GM12878 (cell line): Measurements from ENCODE around the gene PPP2R2D. TPM values are rescaled to one million over a fixed set of nuclear protein-coding genes. Genes with fewer than 3 reads are reported as not detected.

Experiments
- ATAC-seq: fragments of 200-7000 bp; cut with Tn5 transposase; 3 replicates; pipeline ENCODE4 v1.9.1; 2020; ENCODE audit warnings: mild to moderate bottlenecking, moderate library complexity
- BruUV-seq: library from RNA; stranded (reverse); fragments of 400-500 nt; replicated peaks from 2 replicates; lab custom pipeline; 2021; lab: Mats Ljungman, UMichigan
- CTCF ChIA-PET: fragments of 300-600 bp; sonication (Branson Sonifier 250); formaldehyde crosslinking; extraction: SDS; loops from one replicate; lab custom pipeline; 2021; ENCODE audit warnings: inconsistent platforms; lab: Yijun Ruan, JAX
- POLR2A ChIA-PET: fragments of 350-600 bp; formaldehyde crosslinking; extraction: SDS; loops from one replicate; lab custom pipeline; 2021; ENCODE audit warnings: inconsistent platforms; lab: Charles Lee
- RAD21 ChIA-PET: fragments of 300-600 bp; sonication (Branson Sonifier 250); formaldehyde crosslinking; loops from one replicate; lab custom pipeline; 2023; ENCODE audit warnings: antibody characterized with exemption; ENCODE audit not compliant: unreplicated experiment; lab: Charles Lee
- SMC1A ChIA-PET: fragments of 300-600 bp; sonication (Branson Sonifier 250); formaldehyde crosslinking; loops from one replicate; lab custom pipeline; 2023; ENCODE audit not compliant: unreplicated experiment, uncharacterized antibody; lab: Charles Lee
- DNase-seq: peaks from one replicate; pipeline ENCODE4 v3.0.0-alpha.2; 2011; ENCODE audit warnings: low read depth, low spot score
- FAIRE-seq: peaks from 3 replicates; lab custom pipeline; 2011; peaks lifted over from hg19 to GRCh38; lab: Jason Lieb, UNC
- H2AFZ ChIP-seq: 2 replicates; pipeline ENCODE4 v1.6.0; 2011; ENCODE audit warnings: low read depth, low read length, control low read depth; ENCODE audit not compliant: control insufficient read depth
- H3K27ac ChIP-seq: 2 replicates; pipeline ENCODE4 v1.5.1; 2011; ENCODE audit warnings: control low read depth; ENCODE audit not compliant: control insufficient read depth, insufficient read depth
- H3K27me3 ChIP-seq, 2 experiments: replicated peaks in 1 of 2; 2 replicates each; pipeline versions ENCODE4 v1.6.0 to v1.6.1; 2011; ENCODE audit warnings: low read length in 1 of 2; ENCODE audit not compliant: control insufficient read depth in 2 of 2, insufficient read depth in 2 of 2
- H3K36me3 ChIP-seq, 2 experiments: 2 replicates each; pipeline ENCODE4 v1.5.1; 2011; ENCODE audit warnings: low read length in 1 of 2; ENCODE audit not compliant: control insufficient read depth in 2 of 2, insufficient read depth in 2 of 2
- H3K4me1 ChIP-seq: 2 replicates; pipeline ENCODE4 v1.6.1; 2011; ENCODE audit warnings: mild to moderate bottlenecking, low read length, moderate library complexity, mixed read lengths; ENCODE audit not compliant: control insufficient read depth, insufficient read depth
- H3K4me2 ChIP-seq: 2 replicates; pipeline ENCODE4 v1.6.0; 2011; ENCODE audit warnings: control low read depth; ENCODE audit not compliant: control insufficient read depth, insufficient read depth
- H3K4me3 ChIP-seq: fragments of 200-600 bp; sonication (generic); 2 replicates; pipeline ENCODE4 v1.5.1; 2016
- H3K79me2 ChIP-seq: 2 replicates; pipeline ENCODE4 v1.6.0; 2011; ENCODE audit warnings: low read length; ENCODE audit not compliant: control insufficient read depth, insufficient read depth
- H3K9ac ChIP-seq: 2 replicates; pipeline ENCODE4 v1.8.0; 2011; ENCODE audit warnings: low read length, control low read depth, mixed read lengths; ENCODE audit not compliant: control insufficient read depth, insufficient read depth
- H3K9me3 ChIP-seq: replicated peaks from 3 replicates; pipeline ENCODE4 v1.5.1; 2011; ENCODE audit warnings: mild to moderate bottlenecking, low read length; ENCODE audit not compliant: control insufficient read depth, insufficient read depth
- H4K20me1 ChIP-seq: 2 replicates; pipeline ENCODE4 v1.6.0; 2011; ENCODE audit not compliant: control insufficient read depth, insufficient read depth
- CREB1 ChIP-seq: IDR thresholded peaks from 2 replicates; pipeline ENCODE4 v1.6.1; 2012; ENCODE audit warnings: low read depth, mild to moderate bottlenecking, inconsistent platforms
- ETV6 ChIP-seq, 2 experiments: fragments of 450-650 bp in 1 of 2; IDR thresholded peaks in 1 of 2; conservative IDR thresholded peaks in 1 of 2; 2 replicates each; pipeline ENCODE4 v1.6.1; 2014; ENCODE audit warnings: antibody characterized with exemption in 1 of 2, borderline replicate concordance in 1 of 2, low read depth in 1 of 2, mild to moderate bottlenecking in 1 of 2, moderate library complexity in 1 of 2
- EZH2 ChIP-seq: IDR thresholded peaks from 2 replicates; pipeline ENCODE4 v1.6.1; 2012; ENCODE audit warnings: low read depth, mild to moderate bottlenecking, control low read depth, inconsistent platforms, low read length, borderline replicate concordance; ENCODE audit not compliant: control insufficient read depth
- MEF2A ChIP-seq: IDR thresholded peaks from 2 replicates; pipeline ENCODE4 v1.6.1; 2011; ENCODE audit warnings: low read depth, mild to moderate bottlenecking, low read length, moderate library complexity; ENCODE audit not compliant: insufficient read depth
- MTA2 ChIP-seq: fragments of 450-650 bp; IDR thresholded peaks from 2 replicates; pipeline ENCODE4 v1.6.1; 2016; ENCODE audit warnings: low read depth, mild to moderate bottlenecking, moderate library complexity
- RUNX3 ChIP-seq: IDR thresholded peaks from 2 replicates; pipeline ENCODE4 v1.6.1; 2012; ENCODE audit warnings: low read length, inconsistent platforms
- SMAD5 ChIP-seq: IDR thresholded peaks from 2 replicates; pipeline ENCODE4 v1.6.1; 2016; ENCODE audit warnings: antibody characterized with exemption, low read depth
- STAT1 ChIP-seq: fragments of 450-650 bp; conservative IDR thresholded peaks from 2 replicates; pipeline ENCODE4 v1.6.1; 2014; ENCODE audit warnings: antibody characterized with exemption, mild to moderate bottlenecking
- STAT3 ChIP-seq: IDR thresholded peaks from 2 replicates; pipeline ENCODE4 v1.6.1; 2011; ENCODE audit warnings: low read depth, low read length, improper control_type of control experiment
- WGBS: methylation state at CpG from one replicate; pipeline ENCODE4 v1.1.6; 2016; ENCODE audit warnings: low lambda C conversion rate; ENCODE audit not compliant: insufficient replicate concordance, insufficient coverage; ENCODE audit errors: missing lambda C conversion rate; 5-methylcytosine and 5-hydroxymethylcytosine counted together
- in situ Hi-C: fragments of 300-500 bp; cut with MboI; formaldehyde crosslinking; loops from 9 replicates; pipeline ENCODE4 v1.14.3; 2018; ENCODE audit warnings: mixed read lengths
- intact Hi-C: fragments of 100-400 bp; cut with micrococcal nuclease; formaldehyde crosslinking; loops from one replicate; pipeline ENCODE4 v1.14.2; 2022; ENCODE audit not compliant: unreplicated experiment
- polyA plus RNA-seq, 11 experiments: library from polyadenylated mRNA; depleted of rRNA in 4 of 11; unstranded in 6 of 11; stranded (reverse) in 5 of 11; fragments of >200 nt; fragmentation: Nextera tagmentation in 4 of 11; fragmentation: Illumina TruSeq in 1 of 11; extraction: Ambion mirVana in 4 of 11; extraction: Trizol in 1 of 11; gene quantifications; 1 replicate in 1 of 11; 2 replicates in 10 of 11; pipeline versions ENCODE4 v1.2.1 to v1.2.3, GENCODE V29; 2011 to 2016; ENCODE audit warnings: inconsistent platforms in 2 of 11, missing spikeins in 2 of 11, low read depth in 1 of 11
- total RNA-seq, 4 experiments: library from RNA; depleted of rRNA in 3 of 4; stranded (reverse); fragments of >200 nt in 3 of 4; fragmentation: Illumina TruSeq in 1 of 4; extraction: Trizol in 1 of 4; gene quantifications; 2 replicates each; pipeline versions ENCODE4 v1.2.1 to v1.2.3, GENCODE V29; 2013 to 2021
- TF ChIP-seq, protein P1 (sequence below): fragments of 450-650 bp; IDR thresholded peaks from 2 replicates; pipeline ENCODE4 v1.6.1; 2016; ENCODE audit warnings: mild to moderate bottlenecking
- TF ChIP-seq, protein P2 (sequence below): fragments of 450-650 bp; formaldehyde crosslinking; IDR thresholded peaks from 2 replicates; pipeline ENCODE4 v1.5.0; 2022; ENCODE audit warnings: mild to moderate bottlenecking, missing genetic modification characterization
- TF ChIP-seq, protein P3 (sequence below): fragments of 450-650 bp; IDR thresholded peaks from 2 replicates; pipeline ENCODE4 v1.6.1; 2017; ENCODE audit warnings: borderline replicate concordance

PPP2R2D gene
- total and polyA plus RNA-seq, 10 of the 15 experiments (the other 5 are each of a cell fraction or from before 2014, with no cell fraction given), result 2.8 to 41.9 (median 21.8) TPM

DNA sequence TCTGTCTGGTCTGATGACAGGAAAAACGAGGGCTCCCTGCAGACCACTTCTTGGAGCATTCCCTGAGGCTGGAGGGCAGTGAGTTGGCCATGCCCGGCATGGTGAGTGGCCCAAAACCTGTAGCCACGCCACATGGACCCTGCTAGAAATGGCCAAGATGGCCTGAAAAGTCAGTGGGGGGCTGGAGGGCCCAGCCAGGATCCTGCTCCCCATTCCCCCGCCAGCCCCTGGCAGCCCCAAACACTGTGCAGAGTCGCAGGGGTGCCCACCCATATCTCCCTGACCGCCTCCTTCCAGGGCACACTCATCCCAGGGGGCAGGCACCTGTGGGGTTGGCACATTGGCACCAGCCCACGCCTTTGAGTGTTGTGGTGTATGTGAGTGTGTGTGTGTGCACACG is 18.7 kb upstream of the PPP2R2D start (continued):
- TF ChIP-seq EZH2 (no peak), MTA2 (no peak), MEF2A (no peak), ETV6 (conservative IDR thresholded peaks at IDR 0.05 in 1 of 2, IDR thresholded peaks at IDR 0.05 in 1 of 2; ENCODE audit: borderline replicate concordance in 1 of 2, low read depth in 1 of 2) (no peak), STAT1 (no peak)

DNA sequence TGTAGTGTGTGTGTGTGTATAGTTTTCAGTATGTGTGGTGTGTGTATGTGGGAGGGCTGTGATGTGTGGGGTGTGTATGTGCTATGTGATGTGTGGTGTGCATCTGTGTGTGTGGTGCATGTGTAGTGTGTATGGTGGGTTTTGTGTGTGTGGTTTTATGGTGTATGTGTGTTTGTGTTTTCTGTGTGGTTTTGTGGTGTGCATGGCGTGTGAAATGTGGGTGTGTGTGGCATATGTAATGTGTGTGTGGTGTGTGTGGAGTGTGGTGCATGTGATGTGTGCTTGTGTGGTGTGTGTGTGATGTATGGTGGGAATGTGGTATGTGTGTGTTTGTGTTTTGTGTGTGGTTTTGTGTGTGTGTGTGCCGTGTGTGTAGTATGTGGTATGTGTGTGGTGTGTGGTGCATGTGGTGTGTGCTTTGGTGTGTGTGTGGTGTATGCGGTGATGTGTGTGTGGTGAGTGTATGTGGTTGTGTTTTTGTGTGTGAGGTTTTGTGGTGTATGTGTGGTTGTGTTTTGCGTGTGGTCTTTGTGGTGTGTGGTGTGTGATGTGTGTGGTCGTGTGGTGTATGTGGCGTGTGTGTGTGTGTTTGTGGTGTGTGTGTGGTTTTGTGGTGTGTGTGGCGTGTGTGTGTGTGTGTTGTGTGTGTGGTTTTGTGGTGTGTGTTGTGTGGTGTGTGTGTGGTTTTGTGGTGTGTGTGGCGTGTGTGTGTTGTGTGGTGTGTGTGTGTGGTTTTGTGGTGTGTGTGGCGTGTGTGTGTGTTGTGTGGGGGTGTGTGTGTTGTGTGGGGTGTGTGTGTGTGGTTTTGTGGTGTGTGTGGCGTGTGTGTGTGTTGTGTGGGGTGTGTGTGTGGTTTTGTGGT is 18.0 kb upstream of the PPP2R2D start:
- H2AFZ ChIP-seq, result no peak overlapping the region
- H4K20me1 ChIP-seq, result no peaks in the 10 kb centered on the region
- POLR2A ChIA-PET, result no interaction called here
- FAIRE-seq (no peak), ATAC-seq (no peak), DNase-seq (no peak)
- CTCF ChIA-PET, result interaction anchor here (0.5 kb wide), 1 partner anchor 24 kb away, joined by 3 read pairs; no protein-coding TSS in a partner anchor
- no peak overlapping the region for H3K9ac ChIP-seq
- no peaks in the 10 kb centered on the region for H3K36me3 ChIP-seq
- SMC1A ChIA-PET, result no interaction called here
- no peak overlapping the region for H3K4me2 ChIP-seq
- 40% methylated on average over 7 of the region's 10 CpGs for WGBS
- H3K4me1 ChIP-seq, result no peaks in the 10 kb centered on the region
- no peaks in the 10 kb centered on the region; the same call in 2 of the 3 replicates for H3K9me3 ChIP-seq
- RAD21 ChIA-PET, result interaction anchor here (1.3 kb wide), 1 partner anchor 140 kb away, joined by 8 read pairs; no protein-coding TSS in a partner anchor
- H3K4me3 ChIP-seq, result no peak overlapping the region
- in situ Hi-C loops, result no loop called here
- BruUV-seq, result no TSS peak
- no peaks in the 10 kb centered on the region for H3K79me2 ChIP-seq
- no peak overlapping the region for H3K27ac ChIP-seq
- intact Hi-C loops, result no loop called here
- no peaks in the 10 kb centered on the region for H3K27me3 ChIP-seq
- no peak for TF ChIP-seq SMAD5
- TF ChIP-seq ETV6 (conservative IDR thresholded peaks at IDR 0.05 in 1 of 2, IDR thresholded peaks at IDR 0.05 in 1 of 2; ENCODE audit: borderline replicate concordance in 1 of 2, low read depth in 1 of 2), result no peak
- TF ChIP-seq, protein P1, sequence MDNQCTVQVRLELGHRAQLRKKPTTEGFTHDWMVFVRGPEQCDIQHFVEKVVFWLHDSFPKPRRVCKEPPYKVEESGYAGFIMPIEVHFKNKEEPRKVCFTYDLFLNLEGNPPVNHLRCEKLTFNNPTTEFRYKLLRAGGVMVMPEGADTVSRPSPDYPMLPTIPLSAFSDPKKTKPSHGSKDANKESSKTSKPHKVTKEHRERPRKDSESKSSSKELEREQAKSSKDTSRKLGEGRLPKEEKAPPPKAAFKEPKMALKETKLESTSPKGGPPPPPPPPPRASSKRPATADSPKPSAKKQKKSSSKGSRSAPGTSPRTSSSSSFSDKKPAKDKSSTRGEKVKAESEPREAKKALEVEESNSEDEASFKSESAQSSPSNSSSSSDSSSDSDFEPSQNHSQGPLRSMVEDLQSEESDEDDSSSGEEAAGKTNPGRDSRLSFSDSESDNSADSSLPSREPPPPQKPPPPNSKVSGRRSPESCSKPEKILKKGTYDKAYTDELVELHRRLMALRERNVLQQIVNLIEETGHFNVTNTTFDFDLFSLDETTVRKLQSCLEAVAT, result peak; percentile 50; the same call in 1 of the 2 replicates
- TF ChIP-seq, protein P2, sequence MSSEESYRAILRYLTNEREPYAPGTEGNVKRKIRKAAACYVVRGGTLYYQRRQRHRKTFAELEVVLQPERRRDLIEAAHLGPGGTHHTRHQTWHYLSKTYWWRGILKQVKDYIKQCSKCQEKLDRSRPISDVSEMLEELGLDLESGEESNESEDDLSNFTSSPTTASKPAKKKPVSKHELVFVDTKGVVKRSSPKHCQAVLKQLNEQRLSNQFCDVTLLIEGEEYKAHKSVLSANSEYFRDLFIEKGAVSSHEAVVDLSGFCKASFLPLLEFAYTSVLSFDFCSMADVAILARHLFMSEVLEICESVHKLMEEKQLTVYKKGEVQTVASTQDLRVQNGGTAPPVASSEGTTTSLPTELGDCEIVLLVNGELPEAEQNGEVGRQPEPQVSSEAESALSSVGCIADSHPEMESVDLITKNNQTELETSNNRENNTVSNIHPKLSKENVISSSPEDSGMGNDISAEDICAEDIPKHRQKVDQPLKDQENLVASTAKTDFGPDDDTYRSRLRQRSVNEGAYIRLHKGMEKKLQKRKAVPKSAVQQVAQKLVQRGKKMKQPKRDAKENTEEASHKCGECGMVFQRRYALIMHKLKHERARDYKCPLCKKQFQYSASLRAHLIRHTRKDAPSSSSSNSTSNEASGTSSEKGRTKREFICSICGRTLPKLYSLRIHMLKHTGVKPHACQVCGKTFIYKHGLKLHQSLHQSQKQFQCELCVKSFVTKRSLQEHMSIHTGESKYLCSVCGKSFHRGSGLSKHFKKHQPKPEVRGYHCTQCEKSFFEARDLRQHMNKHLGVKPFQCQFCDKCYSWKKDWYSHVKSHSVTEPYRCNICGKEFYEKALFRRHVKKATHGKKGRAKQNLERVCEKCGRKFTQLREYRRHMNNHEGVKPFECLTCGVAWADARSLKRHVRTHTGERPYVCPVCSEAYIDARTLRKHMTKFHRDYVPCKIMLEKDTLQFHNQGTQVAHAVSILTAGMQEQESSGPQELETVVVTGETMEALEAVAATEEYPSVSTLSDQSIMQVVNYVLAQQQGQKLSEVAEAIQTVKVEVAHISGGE, result no peak
- no peak for TF ChIP-seq STAT3
- TF ChIP-seq, protein P3, sequence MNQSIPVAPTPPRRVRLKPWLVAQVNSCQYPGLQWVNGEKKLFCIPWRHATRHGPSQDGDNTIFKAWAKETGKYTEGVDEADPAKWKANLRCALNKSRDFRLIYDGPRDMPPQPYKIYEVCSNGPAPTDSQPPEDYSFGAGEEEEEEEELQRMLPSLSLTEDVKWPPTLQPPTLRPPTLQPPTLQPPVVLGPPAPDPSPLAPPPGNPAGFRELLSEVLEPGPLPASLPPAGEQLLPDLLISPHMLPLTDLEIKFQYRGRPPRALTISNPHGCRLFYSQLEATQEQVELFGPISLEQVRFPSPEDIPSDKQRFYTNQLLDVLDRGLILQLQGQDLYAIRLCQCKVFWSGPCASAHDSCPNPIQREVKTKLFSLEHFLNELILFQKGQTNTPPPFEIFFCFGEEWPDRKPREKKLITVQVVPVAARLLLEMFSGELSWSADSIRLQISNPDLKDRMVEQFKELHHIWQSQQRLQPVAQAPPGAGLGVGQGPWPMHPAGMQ, result 0 out of 2 replicates have a peak, but pooled peaks have one; percentile 26
- TF ChIP-seq STAT1, result no peak
- TF ChIP-seq CREB1, result no peak
- peak; percentile 25; the same call in 1 of the 2 replicates for TF ChIP-seq RUNX3
